PC-3 (cell line): ENCODE results near the gene BIRC3. TPM values are rescaled to one million over a fixed set of nuclear protein-coding genes. Genes with fewer than 3 reads are reported as not detected.

Experiments
- ATAC-seq: fragments of 200-7000 bp; cut with Tn5 transposase; 2 replicates; pipeline ENCODE4 v1.9.1; 2020; ENCODE audit warnings: mild to moderate bottlenecking, moderate library complexity
- BruUV-seq: library from RNA; stranded (reverse); fragments of 400-500 nt; replicated peaks from 2 replicates; lab custom pipeline; 2021; lab: Mats Ljungman, UMichigan
- CTCF ChIA-PET: fragments of 300-600 bp; sonication (Branson Sonifier 250); formaldehyde crosslinking; loops from one replicate; lab custom pipeline; 2022; ENCODE audit warnings: antibody characterized with exemption; lab: Charles Lee
- POLR2A ChIA-PET: fragments of 300-600 bp; sonication (Branson Sonifier 250); formaldehyde crosslinking; loops from one replicate; lab custom pipeline; 2022; ENCODE audit warnings: antibody characterized with exemption; ENCODE audit not compliant: unreplicated experiment; lab: Charles Lee
- DNase-seq: peaks from one replicate; pipeline ENCODE4 v3.0.0-alpha.2; 2015
- H2AFZ ChIP-seq: fragments of 300-600 bp; sonication (generic); 2 replicates; pipeline ENCODE4 v1.6.0; 2016; ENCODE audit warnings: antibody characterized with exemption, low read length
- H3F3A ChIP-seq: fragments of 300-600 bp; sonication (generic); one replicate; pipeline ENCODE4 v1.6.0; 2017; ENCODE audit warnings: antibody characterized with exemption, low read length, control low read depth, mild to moderate bottlenecking; ENCODE audit not compliant: unreplicated experiment
- H3K27ac ChIP-seq: fragments of 300-600 bp; sonication (generic); 2 replicates; pipeline ENCODE4 v1.5.1; 2016; ENCODE audit warnings: mild to moderate bottlenecking, low read length
- H3K27me3 ChIP-seq: fragments of 300-600 bp; sonication (generic); 2 replicates; pipeline ENCODE4 v1.6.1; 2016; ENCODE audit warnings: low read length, mixed read lengths
- H3K36me3 ChIP-seq: fragments of 300-600 bp; sonication (generic); 2 replicates; pipeline ENCODE4 v1.6.1; 2016; ENCODE audit warnings: low read depth, mixed run types, low read length, mixed read lengths
- H3K4me1 ChIP-seq: fragments of 300-600 bp; sonication (generic); 2 replicates; pipeline ENCODE4 v1.5.1; 2016; ENCODE audit warnings: low read length; ENCODE audit not compliant: insufficient read depth
- H3K4me2 ChIP-seq: fragments of 300-600 bp; sonication (generic); 2 replicates; pipeline ENCODE4 v1.6.0; 2016; ENCODE audit warnings: low read length
- H3K4me3 ChIP-seq: fragments of 300-600 bp; sonication (generic); 2 replicates; pipeline ENCODE4 v1.5.1; 2016; ENCODE audit warnings: mild to moderate bottlenecking, low read length, mixed read lengths
- H3K79me2 ChIP-seq: fragments of 300-600 bp; sonication (generic); 2 replicates; pipeline ENCODE4 v1.6.1; 2017; ENCODE audit warnings: low read length, mixed read lengths
- H3K9ac ChIP-seq: fragments of 300-600 bp; sonication (generic); 2 replicates; pipeline ENCODE4 v1.6.0; 2016; ENCODE audit warnings: mild to moderate bottlenecking, low read length
- H3K9me2 ChIP-seq: fragments of 300-600 bp; sonication (generic); replicated peaks from 2 replicates; pipeline ENCODE4 v1.6.1; 2016; ENCODE audit warnings: mixed run types, low read length, mixed read lengths
- H3K9me3 ChIP-seq: fragments of 300-600 bp; sonication (generic); 2 replicates; pipeline ENCODE4 v1.6.1; 2016; ENCODE audit warnings: low read length, mixed read lengths
- H4K20me1 ChIP-seq: fragments of 300-600 bp; sonication (generic); 2 replicates; pipeline ENCODE4 v1.6.1; 2016; ENCODE audit warnings: low read length, mixed read lengths
- EZH2 ChIP-seq: fragments of 300-600 bp; sonication (generic); IDR thresholded peaks from one replicate; pipeline ENCODE4 v1.6.1; 2017; ENCODE audit warnings: antibody characterized with exemption, mild to moderate bottlenecking, low read length; ENCODE audit not compliant: unreplicated experiment
- EZH2phosphoT487 ChIP-seq: fragments of 300-600 bp; sonication (generic); IDR thresholded peaks from 2 replicates; pipeline ENCODE4 v1.6.1; 2018; ENCODE audit warnings: mild to moderate bottlenecking, antibody characterized with exemption, low read length, borderline replicate concordance
- intact Hi-C: fragments of 100-400 bp; cut with micrococcal nuclease; formaldehyde crosslinking; loops from 2 replicates; pipeline ENCODE4 v1.9.0; 2023
- total RNA-seq: library from RNA; depleted of rRNA; stranded (reverse); fragments of >200 nt; gene quantifications from 2 replicates; pipeline ENCODE4 v1.2.3, GENCODE V29; 2014
- TF ChIP-seq, protein P1 (sequence below): fragments of 300-600 bp; sonication (generic); conservative IDR thresholded peaks from 2 replicates; pipeline ENCODE4 v1.5.1; 2017; ENCODE audit warnings: antibody characterized with exemption, low read depth, mild to moderate bottlenecking, low read length

The BIRC3 gene
- total RNA-seq, 1 experiment from 2014 or later: 4.2 TPM

DNA sequence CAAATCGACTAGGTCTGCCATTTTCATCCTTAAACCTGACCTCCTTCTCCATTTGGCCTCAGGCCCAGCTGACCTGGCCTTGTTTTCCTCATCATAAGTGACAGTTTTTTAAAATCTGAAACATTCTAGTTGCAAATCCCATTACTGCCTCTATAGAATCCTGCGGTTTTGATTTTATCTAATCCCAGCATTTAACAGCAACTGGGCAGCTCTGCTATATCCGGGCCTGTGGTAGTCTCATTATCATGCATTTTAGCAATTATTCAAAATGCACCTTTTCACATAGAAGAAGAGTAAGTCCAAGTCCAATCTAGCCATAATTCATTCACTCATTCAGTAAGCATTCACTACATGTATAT lies 28.6 kb upstream of the BIRC3 start:
- H3K79me2 ChIP-seq: no peaks in the 10 kb centered on the region
- no peak overlapping the region for H3K4me2 ChIP-seq
- H3K9me2 ChIP-seq: no peaks in the 10 kb centered on the region
- H3F3A ChIP-seq: no peaks in the 10 kb centered on the region
- no peaks in the 10 kb centered on the region for H4K20me1 ChIP-seq
- peak overlapping the region; percentile 90 for H2AFZ ChIP-seq
- ATAC-seq (no peak), DNase-seq (no peak)
- ChIA-PET POLR2A (interaction anchor here (0.5 kb wide), 1 partner anchor 17 kb away, joined by 3 read pairs; no protein-coding TSS in a partner anchor), CTCF (interaction anchor here (0.6 kb wide), 1 partner anchor 192 kb away, joined by 4 read pairs; no protein-coding TSS in a partner anchor)
- H3K4me3 ChIP-seq: no peak overlapping the region
- no peak overlapping the region for H3K27ac ChIP-seq
- BruUV-seq: no TSS peak
- no peak overlapping the region for H3K9ac ChIP-seq
- intact Hi-C loops: loop anchor here (1.0 to 5.0 kb wide), 5 partner anchors 53 to 426 kb away; no protein-coding TSS in a partner anchor
- H3K27me3 ChIP-seq: no peaks in the 10 kb centered on the region
- H3K36me3 ChIP-seq: no peaks in the 10 kb centered on the region
- no peaks in the 10 kb centered on the region for H3K9me3 ChIP-seq
- TF ChIP-seq EZH2 (no peak), EZH2phosphoT487 (no peak)
- TF ChIP-seq, protein P1, sequence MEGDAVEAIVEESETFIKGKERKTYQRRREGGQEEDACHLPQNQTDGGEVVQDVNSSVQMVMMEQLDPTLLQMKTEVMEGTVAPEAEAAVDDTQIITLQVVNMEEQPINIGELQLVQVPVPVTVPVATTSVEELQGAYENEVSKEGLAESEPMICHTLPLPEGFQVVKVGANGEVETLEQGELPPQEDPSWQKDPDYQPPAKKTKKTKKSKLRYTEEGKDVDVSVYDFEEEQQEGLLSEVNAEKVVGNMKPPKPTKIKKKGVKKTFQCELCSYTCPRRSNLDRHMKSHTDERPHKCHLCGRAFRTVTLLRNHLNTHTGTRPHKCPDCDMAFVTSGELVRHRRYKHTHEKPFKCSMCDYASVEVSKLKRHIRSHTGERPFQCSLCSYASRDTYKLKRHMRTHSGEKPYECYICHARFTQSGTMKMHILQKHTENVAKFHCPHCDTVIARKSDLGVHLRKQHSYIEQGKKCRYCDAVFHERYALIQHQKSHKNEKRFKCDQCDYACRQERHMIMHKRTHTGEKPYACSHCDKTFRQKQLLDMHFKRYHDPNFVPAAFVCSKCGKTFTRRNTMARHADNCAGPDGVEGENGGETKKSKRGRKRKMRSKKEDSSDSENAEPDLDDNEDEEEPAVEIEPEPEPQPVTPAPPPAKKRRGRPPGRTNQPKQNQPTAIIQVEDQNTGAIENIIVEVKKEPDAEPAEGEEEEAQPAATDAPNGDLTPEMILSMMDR: no peak
- peaks cover 45% of the 10 kb centered on the region for H3K4me1 ChIP-seq

DNA sequence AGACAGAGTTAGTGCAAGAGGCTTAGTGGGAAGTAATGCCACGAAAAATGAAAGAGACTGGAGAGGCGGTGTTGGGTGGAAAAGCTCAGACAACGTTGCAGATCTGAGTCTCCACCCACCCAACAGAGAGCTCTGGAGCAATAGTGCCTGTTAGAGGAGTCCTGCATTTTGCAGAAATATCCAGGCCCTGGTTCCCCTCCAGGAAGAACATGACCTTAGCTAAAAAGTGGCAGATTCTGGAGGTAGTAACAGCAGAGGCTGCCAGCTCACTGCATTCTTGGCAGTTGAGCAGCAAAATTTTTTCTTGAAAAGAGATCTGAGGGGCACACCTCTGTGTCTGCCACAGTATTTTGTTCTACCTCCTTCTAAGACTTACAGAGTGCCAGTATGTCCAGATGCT lies 27.7 kb upstream of the BIRC3 start:
- H3K36me3 ChIP-seq: no peaks in the 10 kb centered on the region
- ChIA-PET CTCF (no interaction called here), POLR2A (no interaction called here)
- peaks cover 47% of the 10 kb centered on the region for H3K4me1 ChIP-seq
- H3K79me2 ChIP-seq: no peaks in the 10 kb centered on the region
- no peaks in the 10 kb centered on the region for H4K20me1 ChIP-seq
- no peak overlapping the region for H3K4me2 ChIP-seq
- no peaks in the 10 kb centered on the region for H3K9me3 ChIP-seq
- ATAC-seq (no peak; the same call in 1 of the 2 replicates), DNase-seq (no peak)
- H3K9me2 ChIP-seq: no peaks in the 10 kb centered on the region
- H3K27me3 ChIP-seq: no peaks in the 10 kb centered on the region
- 0 out of 2 replicates have a peak overlapping the region, but pooled peaks have one; percentile 5 for H2AFZ ChIP-seq
- intact Hi-C loops: loop anchor here (5.0 kb wide), 1 partner anchor 427 kb away; no protein-coding TSS in a partner anchor
- H3K27ac ChIP-seq: no peak overlapping the region
- no peak overlapping the region for H3K4me3 ChIP-seq
- TF ChIP-seq, protein P1: no peak
- no peak for TF ChIP-seq EZH2phosphoT487
- TF ChIP-seq EZH2: no peak
- no peak overlapping the region for H3K9ac ChIP-seq
- BruUV-seq: no TSS peak
- H3F3A ChIP-seq: no peaks in the 10 kb centered on the region

DNA sequence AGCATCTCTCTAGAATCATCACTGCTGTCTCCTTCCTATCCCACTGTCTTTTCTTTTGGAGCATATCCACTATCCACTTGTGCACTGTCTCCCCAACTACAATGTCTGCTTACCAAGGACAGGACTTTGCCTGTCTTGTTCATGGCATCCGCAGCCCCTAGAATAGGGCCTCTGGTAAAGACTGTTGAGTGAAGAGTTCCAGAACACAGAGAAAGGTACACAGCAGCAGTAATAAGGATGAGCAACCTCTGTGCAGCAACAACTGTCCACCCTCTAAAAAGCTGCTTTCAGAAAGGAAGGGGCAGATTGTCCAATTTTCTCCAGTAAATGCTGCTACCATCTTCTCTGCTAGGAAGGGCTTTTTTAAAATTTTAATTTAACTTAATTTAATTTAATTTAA lies 25.5 kb upstream of the BIRC3 start:
- TF ChIP-seq, protein P1: no peak
- TF ChIP-seq EZH2: no peak
- TF ChIP-seq EZH2phosphoT487: no peak
- Histone ChIP-seq H3K4me2 (no peak overlapping the region), H2AFZ (no peak overlapping the region), H3K9me3 (no peaks in the 10 kb centered on the region), H3K27me3 (no peaks in the 10 kb centered on the region), H3K79me2 (no peaks in the 10 kb centered on the region), H3K9me2 (no peaks in the 10 kb centered on the region), H3K4me1 (peaks cover 40% of the 10 kb centered on the region), H3K9ac (no peak overlapping the region), H3K4me3 (no peak overlapping the region), H3F3A (no peaks in the 10 kb centered on the region), H3K36me3 (no peaks in the 10 kb centered on the region), H3K27ac (no peak overlapping the region), H4K20me1 (no peaks in the 10 kb centered on the region)
- DNase-seq (no peak), ATAC-seq (no peak)
- CTCF ChIA-PET: interaction anchor here (3.7 kb wide), 1 partner anchor 14 kb away, joined by 35 read pairs; no protein-coding TSS in a partner anchor
- POLR2A ChIA-PET: no interaction called here
- no TSS peak for BruUV-seq
- intact Hi-C loops: no loop called here
